ENCODE data around the gene CBX8. TPM values are rescaled to one million over a fixed set of nuclear protein-coding genes. Genes with fewer than 3 reads are reported as not detected.

CBX8 gene
- polyA plus RNA-seq, 2 of the 4 experiments (the other 2 are of a cell fraction): 1.5 to 13.1 TPM

- TF ChIP-seq BHLHE40 (IDR thresholded peaks at IDR 0.05; ENCODE audit: low read depth, low read length) (no peak), RAD21 (conservative IDR thresholded peaks at IDR 0.05 in 1 of 2, IDR thresholded peaks at IDR 0.05 in 1 of 2) (no peak)
- peak overlapping the region; percentile 94 to 98 for H3K27ac ChIP-seq
- POLR2A ChIA-PET: interaction anchor here (0.6 to 1.9 kb wide), 3 partner anchors 31 to 46 kb away, joined by 3 to 6 read pairs (median 5); partner anchors contain the start of gene CBX8
- peak overlapping the region; percentile 97 for H3K4me2 ChIP-seq
- WGBS (ENCODE audit: missing lambda C conversion rate): 79% methylated on average over 31 of the region's 39 CpGs
- DNase-seq (ENCODE audit: low read depth in 1 of 2, low spot score in 1 of 2) (no peak), ATAC-seq (no peak), FAIRE-seq (no peak)
- peaks cover 41% of the 10 kb centered on the region for H3K4me1 ChIP-seq
- no peaks in the 10 kb centered on the region for H3K9me3 ChIP-seq
- H3K4me3 ChIP-seq: peak overlapping the region; percentile 53
- CTCF ChIA-PET: interaction anchor here (0.7 to 15.4 kb wide), 15 partner anchors 7 to 150 kb away, joined by 3 to 238 read pairs (median 10); no protein-coding TSS in a partner anchor
Observed at GRCh38 chr17:79843474-79843815, 46.6 kb upstream of the CBX8 start.

DNA sequence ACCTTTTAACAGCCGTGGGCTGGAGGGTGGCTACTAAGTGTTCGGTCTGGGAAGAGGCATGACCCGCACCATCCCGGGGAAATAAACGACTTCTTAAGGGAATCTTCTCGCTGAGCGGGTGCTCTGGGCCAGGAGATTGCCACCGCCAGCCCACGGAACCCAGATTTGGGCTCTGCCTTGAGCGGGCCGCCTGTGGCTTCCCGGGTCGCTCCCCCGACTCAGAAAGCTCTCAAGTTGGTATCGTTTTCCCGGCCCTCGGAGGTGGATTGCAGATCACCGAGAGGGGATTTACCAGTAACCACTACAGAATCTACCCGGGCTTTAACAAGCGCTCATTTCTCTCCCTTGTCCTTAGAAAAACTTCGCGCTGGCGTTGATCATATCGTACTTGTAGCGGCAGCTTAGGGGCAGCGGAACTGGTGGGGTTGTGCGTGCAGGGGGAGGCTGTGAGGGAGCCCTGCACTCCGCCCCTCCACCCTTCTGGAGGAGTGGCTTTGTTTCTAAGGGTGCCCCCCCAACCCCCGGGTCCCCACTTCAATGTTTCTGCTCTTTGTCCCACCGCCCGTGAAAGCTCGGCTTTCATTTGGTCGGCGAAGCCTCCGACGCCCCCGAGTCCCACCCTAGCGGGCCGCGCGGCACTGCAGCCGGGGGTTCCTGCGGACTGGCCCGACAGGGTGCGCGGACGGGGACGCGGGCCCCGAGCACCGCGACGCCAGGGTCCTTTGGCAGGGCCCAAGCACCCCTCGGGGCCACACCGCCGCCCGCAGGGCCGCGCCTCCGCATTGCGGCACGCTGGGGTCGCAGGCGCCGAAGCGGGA, 46.0 kb upstream of the CBX8 start:
- no peaks in the 10 kb centered on the region for H3K9me3 ChIP-seq
- CTCF ChIA-PET: interaction anchor here (0.8 to 15.4 kb wide), 22 partner anchors 7 to 151 kb away, joined by 3 to 238 read pairs (median 16); partner anchors contain the start of gene CBX8
- FAIRE-seq (no peak), ATAC-seq (no peak), DNase-seq (ENCODE audit: low read depth in 1 of 2, low spot score in 1 of 2) (no peak)
- WGBS (ENCODE audit: missing lambda C conversion rate): 95% methylated on average over 57 of the region's 66 CpGs
- H3K4me3 ChIP-seq: no peak overlapping the region
- H3K4me1 ChIP-seq: peaks cover 41% of the 10 kb centered on the region
- peak overlapping the region in 1 of 2 experiments; percentile 94; a peak in 4 of 6 replicates for H3K27ac ChIP-seq
- H3K4me2 ChIP-seq: no peak overlapping the region; the same call in 2 of the 3 replicates
- no peak for TF ChIP-seq RARB (CRISPR knock-in tag; IDR thresholded peaks at IDR 0.05)
- TF ChIP-seq HEYL (CRISPR knock-in tag; IDR thresholded peaks at IDR 0.05): no peak
- TF ChIP-seq RAD21 (conservative IDR thresholded peaks at IDR 0.05 in 1 of 2, IDR thresholded peaks at IDR 0.05 in 1 of 2): no peak
- no peak for TF ChIP-seq CTCF (IDR thresholded peaks at IDR 0.05)
- TF ChIP-seq REST (IDR thresholded peaks at IDR 0.05): no peak
- no peak for TF ChIP-seq CHD4 (IDR thresholded peaks at IDR 0.05; ENCODE audit: borderline replicate concordance)
- no peak for TF ChIP-seq CBX2 (IDR thresholded peaks at IDR 0.05; ENCODE audit: borderline replicate concordance, low read depth)
- POLR2A ChIA-PET: interaction anchor here (1.5 kb wide), 1 partner anchor 46 kb away, joined by 6 read pairs; the partner anchor contains the start of gene CBX8

GRCh38 chr17:79842136-79842655, 45.3 kb upstream of the CBX8 start:
- Histone ChIP-seq H3K27ac (peak overlapping the region in 1 of 2 experiments; percentile 5; a peak in 1 of 6 replicates), H3K4me3 (no peak overlapping the region), H3K4me1 (peaks cover 41% of the 10 kb centered on the region), H3K9me3 (no peaks in the 10 kb centered on the region), H3K4me2 (no peak overlapping the region)
- DNase-seq (ENCODE audit: low read depth in 1 of 2, low spot score in 1 of 2) (no peak), ATAC-seq (no peak), FAIRE-seq (no peak)
- POLR2A ChIA-PET: interaction anchor here (1.5 kb wide), 1 partner anchor 45 kb away, joined by 6 read pairs; the partner anchor contains the start of gene CBX8
- TF ChIP-seq, protein P1, sequence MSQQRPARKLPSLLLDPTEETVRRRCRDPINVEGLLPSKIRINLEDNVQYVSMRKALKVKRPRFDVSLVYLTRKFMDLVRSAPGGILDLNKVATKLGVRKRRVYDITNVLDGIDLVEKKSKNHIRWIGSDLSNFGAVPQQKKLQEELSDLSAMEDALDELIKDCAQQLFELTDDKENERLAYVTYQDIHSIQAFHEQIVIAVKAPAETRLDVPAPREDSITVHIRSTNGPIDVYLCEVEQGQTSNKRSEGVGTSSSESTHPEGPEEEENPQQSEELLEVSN (IDR thresholded peaks at IDR 0.05; ENCODE audit: borderline replicate concordance, low read depth): no peak
- TF ChIP-seq FOSL2 (IDR thresholded peaks at IDR 0.05): no peak
- no peak for TF ChIP-seq FOSL2 (CRISPR knock-in tag; IDR thresholded peaks at IDR 0.05)
- no peak for TF ChIP-seq NFE2L2 (conservative IDR thresholded peaks at IDR 0.05; ENCODE audit: low read length)
- TF ChIP-seq KDM1A (IDR thresholded peaks at IDR 0.05; ENCODE audit: low read depth): no peak
- TF ChIP-seq KDM5A (IDR thresholded peaks at IDR 0.05): no peak
- no peak for TF ChIP-seq POLR2AphosphoS2 (conservative IDR thresholded peaks at IDR 0.05; ENCODE audit: low read length)
- no peak for TF ChIP-seq ZNF302 (CRISPR knock-in tag; IDR thresholded peaks at IDR 0.05)
- no peak for TF ChIP-seq MYC (IDR thresholded peaks at IDR 0.05; ENCODE audit: borderline replicate concordance, low read length)
- TF ChIP-seq ATOH8 (CRISPR knock-in tag; IDR thresholded peaks at IDR 0.05; ENCODE audit: low read depth): no peak
- TF ChIP-seq NR3C1 (IDR thresholded peaks at IDR 0.05): no peak
- no peak for TF ChIP-seq HOXB5 (CRISPR knock-in tag; IDR thresholded peaks at IDR 0.05)
- no peak for TF ChIP-seq RNF2 (IDR thresholded peaks at IDR 0.05; ENCODE audit: borderline replicate concordance, low read depth)
- CTCF ChIA-PET: interaction anchor here (0.8 to 15.4 kb wide), 20 partner anchors 7 to 151 kb away, joined by 3 to 238 read pairs (median 27); partner anchors contain the start of gene CBX8
- 94% methylated on average over 17 of the region's 20 CpGs for WGBS (ENCODE audit: missing lambda C conversion rate)
